OCI-LY3 (cell line): ENCODE results near the gene BLTP1.

Experiments used
- CTCF ChIP-seq: fragments of 200-600, 300-600 bp; sonication (generic); IDR thresholded peaks from 2 replicates; pipeline ENCODE4 v1.5.1; 2014; ENCODE audit warnings: antibody characterized with exemption, low read length, low read depth
- EZH2phosphoT487 ChIP-seq: fragments of 200-600 bp; shearing (Covaris generic); IDR thresholded peaks from 2 replicates; pipeline ENCODE4 v1.6.1; 2018; ENCODE audit warnings: antibody characterized with exemption, mixed run types, low read depth

GRCh38 chr4:122107680-122108079 lies 44.5 kb upstream of the BLTP1 start:
- TF ChIP-seq CTCF, result no peak
- no peak for TF ChIP-seq EZH2phosphoT487
